HG03039 (cell line): ENCODE data around the gene CEP19.

Experiments used
- ATAC-seq: cut with Tn5 transposase; IDR thresholded peaks from one replicate; pipeline ENCODE4 v1.9.1; 2021; ENCODE audit warnings: mild to moderate bottlenecking, moderate library complexity; ENCODE audit not compliant: unreplicated experiment

The CEP19 gene

DNA sequence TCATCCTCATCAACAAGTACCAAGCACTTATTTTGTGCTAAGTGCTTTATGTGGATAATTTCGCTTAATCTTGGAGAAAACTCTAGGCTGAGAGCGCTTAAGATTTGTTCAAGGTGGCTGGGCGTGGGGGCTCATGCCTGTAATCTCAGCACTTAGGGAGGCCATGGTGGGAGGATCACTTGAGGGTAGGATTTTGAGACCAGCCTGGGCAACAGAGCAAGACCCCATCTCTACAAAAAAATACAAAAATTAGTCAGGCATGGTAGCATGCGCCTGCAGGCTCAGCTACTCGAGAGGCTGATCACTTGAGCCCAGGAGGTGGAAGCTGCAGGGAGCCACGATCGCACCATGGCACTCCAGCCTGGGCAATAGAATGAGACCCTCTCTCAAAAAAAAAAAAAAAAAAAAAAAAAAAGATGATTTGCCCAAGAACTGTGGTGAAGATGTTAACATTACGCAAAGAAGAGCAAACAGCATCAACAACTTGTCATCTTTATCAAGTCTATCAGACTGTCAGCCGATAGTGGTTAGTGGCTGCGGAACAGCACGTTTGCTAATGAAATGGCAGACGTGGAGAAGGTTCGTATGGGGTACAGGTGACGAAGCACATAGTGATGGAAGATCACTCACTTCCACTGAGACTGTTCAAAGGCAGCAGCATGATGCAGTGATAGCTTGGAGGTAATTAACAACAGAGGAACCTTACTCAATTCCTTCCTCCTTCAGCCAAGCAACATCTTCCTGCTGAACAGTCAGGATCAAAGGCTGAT, 44.8 kb downstream of the CEP19 start:
- ATAC-seq = no peak

DNA sequence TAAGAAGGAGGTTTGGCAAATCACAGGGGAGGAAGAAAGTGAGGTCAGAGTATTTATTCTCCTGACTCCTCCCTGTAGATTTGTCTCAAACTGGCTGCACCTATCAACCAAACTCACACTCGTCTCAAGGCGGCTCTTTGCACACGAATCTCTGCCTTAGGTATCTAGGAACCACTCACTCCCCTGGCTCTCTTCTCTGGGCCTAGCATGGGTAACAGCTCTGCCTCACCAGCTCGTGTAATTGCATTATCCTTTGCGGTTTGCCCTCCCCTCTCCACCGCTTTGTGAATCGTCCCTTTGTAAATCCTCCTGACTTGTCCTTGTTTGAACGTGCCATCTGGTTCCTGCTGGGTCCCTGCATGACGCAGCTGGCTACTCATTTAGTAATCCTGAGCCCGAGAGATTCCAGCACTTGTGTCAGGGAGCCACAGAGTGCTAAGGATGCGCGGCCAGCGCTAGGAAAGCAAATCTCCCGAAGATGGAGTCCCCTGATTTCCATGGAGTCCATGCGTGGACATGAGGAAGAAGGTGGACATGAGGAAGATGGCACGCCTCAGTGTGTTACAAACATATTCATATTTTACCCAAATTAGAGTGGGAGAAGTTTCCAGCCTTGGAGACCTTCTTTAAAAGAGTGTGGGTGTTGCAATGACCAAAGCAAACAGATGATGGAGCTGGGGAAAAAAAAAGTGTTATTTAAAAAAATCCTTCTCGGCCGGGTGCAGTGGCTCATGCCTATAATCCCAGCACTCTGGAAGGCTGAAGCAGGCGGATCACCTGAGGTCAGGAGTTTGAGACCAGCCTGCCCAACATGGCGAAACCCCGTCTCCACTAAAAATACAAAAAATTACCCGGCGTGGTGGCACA, 45.8 kb downstream of the CEP19 start:
- no peak for ATAC-seq

GRCh38 chr3:196662711-196663571, 49.1 kb downstream of the CEP19 start:
- no peak for ATAC-seq

- ATAC-seq = no peak
Observed at GRCh38 chr3:196662033-196662432, 50.0 kb downstream of the CEP19 start.

- no peak for ATAC-seq
Observed at GRCh38 chr3:196661400-196661799, 50.6 kb downstream of the CEP19 start.

DNA sequence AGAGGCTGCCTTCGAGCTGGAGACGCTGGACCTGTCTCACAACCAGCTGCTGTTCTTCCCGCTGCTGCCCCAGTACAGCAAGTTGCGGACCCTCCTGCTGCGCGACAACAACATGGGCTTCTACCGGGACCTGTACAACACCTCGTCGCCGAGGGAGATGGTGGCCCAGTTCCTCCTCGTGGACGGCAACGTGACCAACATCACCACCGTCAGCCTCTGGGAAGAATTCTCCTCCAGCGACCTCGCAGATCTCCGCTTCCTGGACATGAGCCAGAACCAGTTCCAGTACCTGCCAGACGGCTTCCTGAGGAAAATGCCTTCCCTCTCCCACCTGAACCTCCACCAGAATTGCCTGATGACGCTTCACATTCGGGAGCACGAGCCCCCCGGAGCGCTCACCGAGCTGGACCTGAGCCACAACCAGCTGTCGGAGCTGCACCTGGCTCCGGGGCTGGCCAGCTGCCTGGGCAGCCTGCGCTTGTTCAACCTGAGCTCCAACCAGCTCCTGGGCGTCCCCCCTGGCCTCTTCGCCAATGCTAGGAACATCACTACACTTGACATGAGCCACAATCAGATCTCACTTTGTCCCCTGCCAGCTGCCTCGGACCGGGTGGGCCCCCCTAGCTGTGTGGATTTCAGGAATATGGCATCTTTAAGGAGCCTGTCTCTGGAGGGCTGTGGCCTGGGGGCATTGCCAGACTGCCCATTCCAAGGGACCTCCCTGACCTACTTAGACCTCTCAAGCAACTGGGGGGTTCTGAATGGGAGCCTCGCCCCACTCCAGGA, 51.5 kb downstream of the CEP19 start:
- ATAC-seq = no peak

GRCh38 chr3:196659901-196660351, 52.1 kb downstream of the CEP19 start:
- no peak for ATAC-seq
